HL-60 (cell line): Measurements from ENCODE around the gene TDRD9.

Experiments
- DNase-seq, 2 experiments: peaks; one replicate each; pipeline ENCODE4 v3.0.0-alpha.2; 2010 to 2020; ENCODE audit warnings: low read depth in 1 of 2, low spot score in 1 of 2
- H3K27ac ChIP-seq: fragments of 250-450 bp; sonication (Bioruptor Pico); replicated peaks from 2 replicates; pipeline ENCODE4 v1.5.1; 2020; ENCODE audit warnings: mild to moderate bottlenecking, moderate library complexity
- H3K27me3 ChIP-seq: fragments of 250-450 bp; sonication (Bioruptor Pico); 2 replicates; pipeline ENCODE4 v1.5.1; 2021; ENCODE audit warnings: mild to moderate bottlenecking, moderate library complexity; ENCODE audit not compliant: insufficient read depth, poor library complexity, severe bottlenecking
- H3K4me3 ChIP-seq: replicated peaks from 2 replicates; pipeline ENCODE4 v1.5.1; 2011; ENCODE audit warnings: mild to moderate bottlenecking, control low read depth, low read length; ENCODE audit not compliant: insufficient read depth
- GABPA ChIP-seq: IDR thresholded peaks from 2 replicates; pipeline ENCODE4 v1.6.1; 2012; ENCODE audit warnings: low read depth
- POLR2AphosphoS5 ChIP-seq: IDR thresholded peaks from 2 replicates; pipeline ENCODE4 v1.6.1; 2012; ENCODE audit warnings: low read depth
- SPI1 ChIP-seq: IDR thresholded peaks from 2 replicates; pipeline ENCODE4 v1.6.1; 2012; ENCODE audit warnings: low read depth, mild to moderate bottlenecking, borderline replicate concordance
- TF ChIP-seq, protein P1 (sequence below): IDR thresholded peaks from one replicate; pipeline ENCODE4 v1.5.1; 2011; ENCODE audit warnings: low read length, control low read depth, inconsistent platforms; ENCODE audit not compliant: insufficient read depth
- TF ChIP-seq, protein P2 (sequence below): IDR thresholded peaks from 2 replicates; pipeline ENCODE4 v1.6.1; 2012; ENCODE audit warnings: low read depth; ENCODE audit not compliant: insufficient replicate concordance

Gene TDRD9

DNA sequence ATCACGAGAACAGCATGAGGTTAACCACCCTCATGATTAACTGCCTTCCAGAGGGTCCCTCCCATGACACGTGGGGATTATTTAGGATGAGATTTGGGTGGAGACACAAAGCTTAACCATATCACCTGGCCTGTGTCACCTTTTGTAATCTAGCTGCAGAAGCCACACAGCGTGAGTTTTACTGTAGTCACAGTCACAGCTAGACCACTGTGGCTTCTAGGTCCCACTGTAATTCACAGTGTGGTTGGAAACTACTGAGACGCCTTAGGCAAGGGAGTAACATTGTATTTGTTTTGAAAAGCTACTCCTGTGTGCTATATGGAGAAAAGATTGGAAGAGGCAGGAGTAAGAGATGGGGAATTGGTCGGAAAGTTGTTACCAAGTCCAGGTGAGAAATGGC is 111.0 kb downstream of the TDRD9 start:
- TF ChIP-seq POLR2AphosphoS5 (no peak), GABPA (no peak), SPI1 (no peak)
- TF ChIP-seq, protein P1, sequence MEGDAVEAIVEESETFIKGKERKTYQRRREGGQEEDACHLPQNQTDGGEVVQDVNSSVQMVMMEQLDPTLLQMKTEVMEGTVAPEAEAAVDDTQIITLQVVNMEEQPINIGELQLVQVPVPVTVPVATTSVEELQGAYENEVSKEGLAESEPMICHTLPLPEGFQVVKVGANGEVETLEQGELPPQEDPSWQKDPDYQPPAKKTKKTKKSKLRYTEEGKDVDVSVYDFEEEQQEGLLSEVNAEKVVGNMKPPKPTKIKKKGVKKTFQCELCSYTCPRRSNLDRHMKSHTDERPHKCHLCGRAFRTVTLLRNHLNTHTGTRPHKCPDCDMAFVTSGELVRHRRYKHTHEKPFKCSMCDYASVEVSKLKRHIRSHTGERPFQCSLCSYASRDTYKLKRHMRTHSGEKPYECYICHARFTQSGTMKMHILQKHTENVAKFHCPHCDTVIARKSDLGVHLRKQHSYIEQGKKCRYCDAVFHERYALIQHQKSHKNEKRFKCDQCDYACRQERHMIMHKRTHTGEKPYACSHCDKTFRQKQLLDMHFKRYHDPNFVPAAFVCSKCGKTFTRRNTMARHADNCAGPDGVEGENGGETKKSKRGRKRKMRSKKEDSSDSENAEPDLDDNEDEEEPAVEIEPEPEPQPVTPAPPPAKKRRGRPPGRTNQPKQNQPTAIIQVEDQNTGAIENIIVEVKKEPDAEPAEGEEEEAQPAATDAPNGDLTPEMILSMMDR = no peak
- TF ChIP-seq, protein P2, sequence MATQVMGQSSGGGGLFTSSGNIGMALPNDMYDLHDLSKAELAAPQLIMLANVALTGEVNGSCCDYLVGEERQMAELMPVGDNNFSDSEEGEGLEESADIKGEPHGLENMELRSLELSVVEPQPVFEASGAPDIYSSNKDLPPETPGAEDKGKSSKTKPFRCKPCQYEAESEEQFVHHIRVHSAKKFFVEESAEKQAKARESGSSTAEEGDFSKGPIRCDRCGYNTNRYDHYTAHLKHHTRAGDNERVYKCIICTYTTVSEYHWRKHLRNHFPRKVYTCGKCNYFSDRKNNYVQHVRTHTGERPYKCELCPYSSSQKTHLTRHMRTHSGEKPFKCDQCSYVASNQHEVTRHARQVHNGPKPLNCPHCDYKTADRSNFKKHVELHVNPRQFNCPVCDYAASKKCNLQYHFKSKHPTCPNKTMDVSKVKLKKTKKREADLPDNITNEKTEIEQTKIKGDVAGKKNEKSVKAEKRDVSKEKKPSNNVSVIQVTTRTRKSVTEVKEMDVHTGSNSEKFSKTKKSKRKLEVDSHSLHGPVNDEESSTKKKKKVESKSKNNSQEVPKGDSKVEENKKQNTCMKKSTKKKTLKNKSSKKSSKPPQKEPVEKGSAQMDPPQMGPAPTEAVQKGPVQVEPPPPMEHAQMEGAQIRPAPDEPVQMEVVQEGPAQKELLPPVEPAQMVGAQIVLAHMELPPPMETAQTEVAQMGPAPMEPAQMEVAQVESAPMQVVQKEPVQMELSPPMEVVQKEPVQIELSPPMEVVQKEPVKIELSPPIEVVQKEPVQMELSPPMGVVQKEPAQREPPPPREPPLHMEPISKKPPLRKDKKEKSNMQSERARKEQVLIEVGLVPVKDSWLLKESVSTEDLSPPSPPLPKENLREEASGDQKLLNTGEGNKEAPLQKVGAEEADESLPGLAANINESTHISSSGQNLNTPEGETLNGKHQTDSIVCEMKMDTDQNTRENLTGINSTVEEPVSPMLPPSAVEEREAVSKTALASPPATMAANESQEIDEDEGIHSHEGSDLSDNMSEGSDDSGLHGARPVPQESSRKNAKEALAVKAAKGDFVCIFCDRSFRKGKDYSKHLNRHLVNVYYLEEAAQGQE = no peak
- Histone ChIP-seq H3K27me3 (peaks cover 2% of the 10 kb centered on the region), H3K27ac (no peak overlapping the region), H3K4me3 (no peak overlapping the region)
- DNase-seq = no peak

DNA sequence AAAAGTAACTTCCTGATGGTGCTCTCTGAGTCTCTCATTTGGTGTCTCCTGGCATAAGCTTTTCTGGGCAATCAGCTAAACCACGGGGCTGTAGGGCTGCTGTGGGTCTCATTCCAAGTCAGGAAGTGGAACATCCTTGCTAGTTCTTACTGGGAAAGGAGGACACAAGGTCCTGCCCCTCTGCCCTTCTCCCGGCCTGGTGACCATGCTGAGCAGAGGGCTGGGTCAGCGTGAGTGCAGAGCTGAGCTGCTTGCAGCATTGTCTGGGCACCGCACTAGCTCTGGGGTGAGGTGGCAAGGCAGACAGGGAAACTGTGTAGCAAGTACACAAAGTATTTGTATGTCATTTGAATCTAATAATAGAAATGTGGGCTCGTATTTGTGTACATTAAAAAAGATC is 112.3 kb downstream of the TDRD9 start:
- DNase-seq = no peak
- Histone ChIP-seq H3K4me3 (no peak overlapping the region), H3K27me3 (peaks cover 2% of the 10 kb centered on the region), H3K27ac (no peak overlapping the region)
- TF ChIP-seq POLR2AphosphoS5 (no peak), GABPA (no peak), SPI1 (no peak)
- TF ChIP-seq, protein P1 = no peak
- TF ChIP-seq, protein P2 = no peak

DNA sequence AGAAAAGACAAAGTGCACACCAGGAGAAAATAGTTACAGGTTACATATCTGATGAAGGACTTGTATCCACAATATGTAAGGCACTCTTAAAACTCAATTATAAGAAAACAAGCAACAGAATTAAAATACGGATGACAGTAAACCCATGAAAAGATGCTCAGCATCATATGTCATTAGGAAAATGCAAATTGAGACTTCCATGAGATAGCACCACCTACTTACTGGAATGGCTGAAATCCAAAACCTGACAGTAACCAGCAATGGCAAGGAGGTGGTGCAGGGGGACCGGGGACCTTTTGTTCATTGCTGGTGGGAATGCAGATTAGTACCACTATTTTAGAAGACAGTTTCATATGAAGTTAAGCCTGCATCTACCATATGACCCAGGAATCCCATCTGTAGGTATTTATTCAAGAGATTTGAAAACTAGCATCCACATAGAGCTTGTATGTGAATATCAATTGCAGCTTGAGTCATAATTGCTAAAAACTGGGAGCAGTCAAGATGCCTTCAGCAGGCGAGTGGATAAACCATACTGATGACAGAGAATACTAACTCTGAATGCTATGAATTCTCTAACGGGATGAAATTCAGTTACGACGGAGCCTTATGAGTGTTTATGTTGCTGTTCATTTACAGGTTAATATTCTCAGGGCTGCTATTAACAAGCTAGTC is 113.3 kb downstream of the TDRD9 start:
- Histone ChIP-seq H3K27me3 (peaks cover 2% of the 10 kb centered on the region), H3K27ac (no peak overlapping the region), H3K4me3 (no peak overlapping the region)
- no peak for DNase-seq
- TF ChIP-seq POLR2AphosphoS5 = no peak
- TF ChIP-seq SPI1 = no peak
- TF ChIP-seq, protein P2 = no peak
- TF ChIP-seq, protein P1 = no peak
- TF ChIP-seq GABPA = no peak
